ENCODE measurements around the gene PKNOX2.

DNA sequence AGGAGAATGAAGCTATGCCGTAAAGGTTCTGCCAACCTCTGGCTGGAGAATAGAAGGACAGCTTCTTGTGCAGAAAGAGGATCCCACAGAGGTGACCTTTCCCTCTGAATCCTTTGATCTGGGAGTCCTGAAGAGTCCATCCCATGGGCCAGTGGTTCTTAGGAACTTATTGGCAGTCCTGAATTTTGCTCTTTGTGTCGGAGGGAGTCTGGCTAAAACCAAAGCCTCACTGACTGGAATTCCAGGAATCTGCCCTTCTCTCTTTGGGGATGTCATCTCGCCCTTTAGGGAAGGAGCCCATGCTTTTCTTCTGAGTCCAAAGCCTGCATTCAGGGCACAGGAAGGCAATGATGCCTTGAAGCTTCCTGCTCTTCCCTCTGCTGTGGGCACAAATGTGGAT is 45.5 kb downstream of the PKNOX2 start:
- TF ChIP-seq, protein P1, sequence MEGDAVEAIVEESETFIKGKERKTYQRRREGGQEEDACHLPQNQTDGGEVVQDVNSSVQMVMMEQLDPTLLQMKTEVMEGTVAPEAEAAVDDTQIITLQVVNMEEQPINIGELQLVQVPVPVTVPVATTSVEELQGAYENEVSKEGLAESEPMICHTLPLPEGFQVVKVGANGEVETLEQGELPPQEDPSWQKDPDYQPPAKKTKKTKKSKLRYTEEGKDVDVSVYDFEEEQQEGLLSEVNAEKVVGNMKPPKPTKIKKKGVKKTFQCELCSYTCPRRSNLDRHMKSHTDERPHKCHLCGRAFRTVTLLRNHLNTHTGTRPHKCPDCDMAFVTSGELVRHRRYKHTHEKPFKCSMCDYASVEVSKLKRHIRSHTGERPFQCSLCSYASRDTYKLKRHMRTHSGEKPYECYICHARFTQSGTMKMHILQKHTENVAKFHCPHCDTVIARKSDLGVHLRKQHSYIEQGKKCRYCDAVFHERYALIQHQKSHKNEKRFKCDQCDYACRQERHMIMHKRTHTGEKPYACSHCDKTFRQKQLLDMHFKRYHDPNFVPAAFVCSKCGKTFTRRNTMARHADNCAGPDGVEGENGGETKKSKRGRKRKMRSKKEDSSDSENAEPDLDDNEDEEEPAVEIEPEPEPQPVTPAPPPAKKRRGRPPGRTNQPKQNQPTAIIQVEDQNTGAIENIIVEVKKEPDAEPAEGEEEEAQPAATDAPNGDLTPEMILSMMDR (IDR thresholded peaks at IDR 0.05): no peak
- no peak for TF ChIP-seq POLR2A (IDR thresholded peaks at IDR 0.05)
- no peak for TF ChIP-seq POLR2AphosphoS5 (IDR thresholded peaks at IDR 0.05; ENCODE audit: insufficient read depth in 1 of 2, low read depth in 1 of 2)

Data from vagina (tissue), 2 donors.